PC-3 (cell line): ENCODE data around the gene PTBP1.

Experiments
- CTCF ChIP-seq: fragments of 300-600 bp; sonication (generic); conservative IDR thresholded peaks from 2 replicates; pipeline ENCODE4 v1.5.1; 2017; ENCODE audit warnings: antibody characterized with exemption, low read depth, mild to moderate bottlenecking, low read length
- EZH2 ChIP-seq: fragments of 300-600 bp; sonication (generic); IDR thresholded peaks from one replicate; pipeline ENCODE4 v1.6.1; 2017; ENCODE audit warnings: antibody characterized with exemption, mild to moderate bottlenecking, low read length; ENCODE audit not compliant: unreplicated experiment
- EZH2phosphoT487 ChIP-seq: fragments of 300-600 bp; sonication (generic); IDR thresholded peaks from 2 replicates; pipeline ENCODE4 v1.6.1; 2018; ENCODE audit warnings: mild to moderate bottlenecking, antibody characterized with exemption, low read length, borderline replicate concordance

GRCh38 chr19:803099-803561 lies 5.9 kb downstream of the PTBP1 start:
- no peak for TF ChIP-seq CTCF
- no peak for TF ChIP-seq EZH2
- TF ChIP-seq EZH2phosphoT487: no peak
